Jurkat, Clone E6-1 (cell line): Measurements from ENCODE around the gene PDIA3.
"Not testable (repeated sequence)": the region's sequence is repeated elsewhere in the genome, so short reads cannot be mapped to it uniquely, and the experiment has no call there.

ENCODE experiments used
- DNase-seq: peaks from one replicate; pipeline ENCODE4 v3.0.0-alpha.2; 2011; ENCODE audit warnings: low read depth, low spot score
- H3K4me3 ChIP-seq: 2 replicates; pipeline ENCODE4 v1.5.1; 2011; ENCODE audit warnings: mild to moderate bottlenecking, low read length, control low read depth, moderate library complexity

PDIA3 gene

DNA sequence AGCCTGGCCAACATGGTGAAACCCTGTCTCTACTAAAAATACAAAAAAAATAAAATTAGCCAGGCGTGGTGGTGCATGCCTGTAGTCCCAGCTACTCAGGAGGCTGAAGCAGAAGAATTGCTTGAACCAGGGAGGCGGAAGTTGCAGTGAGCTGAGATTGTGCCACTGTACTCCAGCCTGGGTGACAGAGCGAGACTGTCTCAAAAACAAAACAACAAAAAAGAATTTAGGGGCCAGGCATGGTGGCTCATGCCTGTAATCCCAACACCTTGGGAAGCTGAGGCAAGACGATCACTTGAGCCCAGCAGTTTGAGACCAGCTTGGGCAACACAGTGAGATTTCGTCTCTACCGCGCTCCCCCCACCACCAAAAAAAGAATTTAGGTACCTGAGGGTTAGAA is 56.4 kb downstream of the PDIA3 start:
- DNase-seq, H3K4me3 ChIP-seq: not testable (repeated sequence)

DNA sequence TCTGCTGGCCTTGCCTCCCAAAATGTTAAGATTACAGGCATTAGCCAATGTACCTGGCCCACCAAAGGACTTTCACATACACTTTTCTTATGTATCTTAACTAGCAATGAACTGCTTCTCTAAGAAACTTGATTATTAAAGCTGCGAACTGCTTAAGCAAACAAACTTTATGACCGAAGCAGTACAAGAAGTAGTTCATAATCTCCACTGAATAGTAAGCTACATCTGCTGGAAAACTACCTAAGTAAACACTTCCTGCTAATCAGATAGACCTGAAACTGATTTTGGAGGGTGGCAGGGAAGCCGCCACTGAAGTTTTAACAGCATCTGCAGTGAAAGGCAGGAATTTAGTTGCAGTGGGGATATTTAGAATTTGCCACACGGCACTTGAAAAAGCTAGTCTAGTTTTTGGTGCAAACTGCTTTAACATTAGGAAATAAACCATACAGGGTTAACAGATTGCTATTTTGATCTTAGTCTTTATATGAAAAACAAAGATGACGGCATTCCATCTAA is 62.3 kb downstream of the PDIA3 start:
- no peak overlapping the region for H3K4me3 ChIP-seq
- no peak for DNase-seq

DNA sequence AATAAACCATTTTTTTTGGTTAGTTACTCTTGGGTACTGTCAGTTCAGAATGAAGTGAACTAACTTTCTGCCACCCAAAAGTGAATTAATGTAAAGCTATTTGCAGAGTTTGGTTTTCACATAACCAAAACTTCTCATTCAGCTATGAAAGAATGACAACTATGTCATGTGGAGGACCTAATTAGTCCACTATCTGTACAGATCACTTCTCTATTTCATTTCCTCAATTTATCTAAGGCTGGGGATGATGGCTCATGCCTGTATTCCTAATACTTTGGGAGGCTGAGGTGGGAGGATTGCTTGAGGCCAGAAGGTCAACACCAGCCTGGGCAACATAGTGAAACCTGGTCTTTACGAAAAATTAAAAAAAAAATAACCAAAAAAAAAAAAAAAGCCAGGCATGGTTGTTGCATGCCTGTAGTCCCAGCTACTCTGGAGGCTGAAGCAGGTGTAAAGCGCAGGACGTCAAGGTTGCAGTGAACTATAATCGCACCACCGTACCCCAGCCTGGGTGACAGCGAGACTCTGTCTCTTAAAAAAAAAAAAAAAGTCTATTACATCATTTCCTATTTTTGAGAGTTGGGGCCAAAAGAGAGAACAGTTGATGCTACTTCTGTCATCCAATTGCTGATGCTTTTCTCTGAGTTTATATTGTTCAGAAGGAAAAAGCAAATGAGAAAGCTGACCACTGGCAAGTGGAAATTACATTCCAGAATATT is 62.9 kb downstream of the PDIA3 start:
- H3K4me3 ChIP-seq = no peak overlapping the region
- DNase-seq = no peak

DNA sequence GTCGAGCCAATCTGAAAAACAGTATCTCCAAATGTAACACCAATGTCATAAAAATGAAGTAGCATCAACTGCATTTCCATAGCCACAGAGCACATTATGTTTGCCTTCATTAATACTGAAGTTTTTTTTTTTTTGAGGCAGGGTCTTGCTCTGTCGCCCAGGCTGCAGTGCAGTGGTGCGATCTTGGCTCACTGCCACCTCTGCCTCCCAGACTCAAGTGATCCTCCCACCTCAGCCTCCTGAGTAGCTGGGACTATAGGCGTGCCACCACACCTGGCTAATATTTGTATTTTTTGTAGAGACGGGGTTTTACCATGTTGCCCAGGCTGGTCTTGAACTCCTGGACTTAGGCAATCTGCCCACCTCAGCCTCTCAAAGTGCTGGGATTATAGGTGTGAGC is 68.8 kb downstream of the PDIA3 start:
- DNase-seq, H3K4me3 ChIP-seq: not testable (repeated sequence)

DNA sequence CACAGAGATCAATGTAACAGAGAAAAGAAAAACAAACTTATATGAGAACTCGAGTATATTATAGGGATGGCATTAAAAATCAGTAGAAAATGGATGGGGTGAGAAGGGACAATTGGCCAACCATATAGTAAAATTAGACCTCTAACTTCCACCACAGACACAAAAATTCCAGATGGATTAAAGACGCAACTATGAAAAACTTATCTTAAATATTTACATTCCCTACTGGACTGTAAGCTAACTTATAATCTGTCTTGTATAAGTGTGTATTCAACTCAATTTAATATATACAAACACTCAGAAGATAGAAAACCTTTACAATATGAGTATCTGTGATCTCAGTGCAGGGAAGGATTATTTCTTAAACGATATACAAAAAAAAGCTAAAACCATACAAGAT is 75.3 kb downstream of the PDIA3 start:
- DNase-seq = no peak
- no peak overlapping the region for H3K4me3 ChIP-seq
